Measurements from ENCODE around the gene CDKAL1.

DNA sequence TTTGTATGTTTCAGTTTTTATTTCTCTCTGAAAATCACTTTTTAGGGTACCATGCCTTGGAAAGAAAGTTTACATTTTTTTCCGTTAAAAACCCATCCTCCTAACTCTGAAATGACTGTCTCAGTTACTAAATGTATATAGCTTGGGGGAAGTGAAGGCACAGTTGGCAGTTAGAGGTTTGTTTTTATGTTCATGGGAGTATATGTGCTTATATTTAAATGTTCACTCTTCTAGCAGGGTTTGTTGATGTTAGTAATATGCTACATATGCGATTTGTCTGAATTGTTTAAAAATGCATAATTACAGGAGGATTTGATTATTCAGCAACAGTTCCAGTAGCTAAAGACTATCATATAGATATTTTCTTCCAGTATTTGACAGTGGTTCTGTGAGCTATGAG lies 31.1 kb downstream of the CDKAL1 start:
- TF ChIP-seq MAX (IDR thresholded peaks at IDR 0.05) (no peak), EP300 (IDR thresholded peaks at IDR 0.05; ENCODE audit: borderline replicate concordance) (no peak)
